ENCODE data around the gene PGGHG. TPM values are rescaled to one million over a fixed set of nuclear protein-coding genes. Genes with fewer than 3 reads are reported as not detected.

PGGHG gene
- total RNA-seq, 1 experiment from 2014 or later = 12.4 TPM

DNA sequence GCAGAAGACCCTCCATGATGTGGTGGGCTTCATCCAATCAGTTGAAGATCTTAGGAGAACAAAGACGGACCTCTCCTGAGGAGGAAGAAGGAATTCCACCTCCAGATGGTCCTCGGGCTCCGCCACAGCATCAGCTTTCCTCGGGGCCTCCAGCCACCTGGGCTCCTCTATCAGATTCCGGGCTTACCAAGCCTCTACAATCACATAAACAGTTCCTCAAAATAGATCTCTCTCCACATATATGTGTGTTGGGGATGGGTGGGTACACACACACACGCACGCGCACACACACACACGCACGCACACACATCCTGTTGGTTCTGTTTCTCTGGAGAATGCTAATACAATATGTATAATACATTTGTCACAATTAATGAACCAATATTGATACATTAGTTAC lies 29.5 kb upstream of the PGGHG start:
- H3K9me2 ChIP-seq (replicated peaks; ENCODE audit: low read length) = no peaks in the 10 kb centered on the region
- CTCF ChIA-PET = no interaction called here

DNA sequence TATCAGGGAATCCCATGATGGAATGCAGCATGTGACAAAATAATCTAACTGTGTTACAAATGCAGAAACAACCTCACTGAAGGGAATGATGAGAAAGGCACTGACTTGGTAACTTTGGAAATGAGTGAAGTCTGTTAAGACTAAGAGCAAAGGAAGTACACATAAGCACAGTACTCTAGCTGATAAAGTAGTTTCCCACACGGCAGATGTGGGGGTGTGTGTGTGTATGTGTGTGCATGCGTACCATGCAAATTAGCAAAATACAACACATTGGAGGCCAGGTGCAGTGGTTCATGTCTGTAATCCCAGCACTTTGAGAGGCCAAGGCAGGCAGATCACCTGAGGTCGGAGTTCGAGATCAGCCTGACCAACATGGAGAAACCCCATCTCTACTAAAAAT lies 27.3 kb upstream of the PGGHG start:
- Histone ChIP-seq H3K4me3 (ENCODE audit: low read length) (no peak overlapping the region), H2AFZ (ENCODE audit: low read length) (no peak overlapping the region), H3K27ac (ENCODE audit: low read length) (no peak overlapping the region), H3F3A (ENCODE audit: low read length, unreplicated experiment) (no peaks in the 10 kb centered on the region), H3K9me3 (ENCODE audit: low read length) (no peaks in the 10 kb centered on the region), H4K20me1 (ENCODE audit: low read length) (no peaks in the 10 kb centered on the region), H3K27me3 (ENCODE audit: low read length) (no peaks in the 10 kb centered on the region), H3K36me3 (ENCODE audit: low read depth, low read length) (no peaks in the 10 kb centered on the region), H3K9me2 (replicated peaks; ENCODE audit: low read length) (no peaks in the 10 kb centered on the region), H3K4me2 (ENCODE audit: low read length) (no peak overlapping the region), H3K4me1 (ENCODE audit: insufficient read depth, low read length) (no peaks in the 10 kb centered on the region), H3K79me2 (ENCODE audit: low read length) (no peaks in the 10 kb centered on the region), H3K9ac (ENCODE audit: low read length) (no peak overlapping the region)
- ChIA-PET POLR2A (ENCODE audit: unreplicated experiment) (no interaction called here), CTCF (no interaction called here)
- no TSS peak for BruUV-seq (replicated peaks)
- DNase-seq (no peak), ATAC-seq (no peak)
- TF ChIP-seq EZH2phosphoT487 (IDR thresholded peaks at IDR 0.05; ENCODE audit: borderline replicate concordance, low read length) = no peak
- no peak for TF ChIP-seq CTCF (conservative IDR thresholded peaks at IDR 0.05; ENCODE audit: low read depth, low read length)
- TF ChIP-seq EZH2 (IDR thresholded peaks at IDR 0.05; ENCODE audit: low read length, unreplicated experiment) = no peak
- intact Hi-C loops (cut with micrococcal nuclease) = no loop called here

More for the DNA sequence above, 29.5 kb upstream of the PGGHG start:
- H3K27me3 ChIP-seq (ENCODE audit: low read length) = no peaks in the 10 kb centered on the region
- H3K4me1 ChIP-seq (ENCODE audit: insufficient read depth, low read length) = no peaks in the 10 kb centered on the region
- H4K20me1 ChIP-seq (ENCODE audit: low read length) = no peaks in the 10 kb centered on the region
- no peak overlapping the region for H3K4me2 ChIP-seq (ENCODE audit: low read length)
- intact Hi-C loops (cut with micrococcal nuclease) = no loop called here
- H3K27ac ChIP-seq (ENCODE audit: low read length) = no peak overlapping the region
- POLR2A ChIA-PET (ENCODE audit: unreplicated experiment) = no interaction called here
- BruUV-seq (replicated peaks) = no TSS peak
- H3K79me2 ChIP-seq (ENCODE audit: low read length) = no peaks in the 10 kb centered on the region
- no peaks in the 10 kb centered on the region for H3F3A ChIP-seq (ENCODE audit: low read length, unreplicated experiment)
- no peaks in the 10 kb centered on the region for H3K36me3 ChIP-seq (ENCODE audit: low read depth, low read length)
- H3K9ac ChIP-seq (ENCODE audit: low read length) = no peak overlapping the region
- TF ChIP-seq EZH2 (IDR thresholded peaks at IDR 0.05; ENCODE audit: low read length, unreplicated experiment) (no peak), CTCF (conservative IDR thresholded peaks at IDR 0.05; ENCODE audit: low read depth, low read length) (no peak), EZH2phosphoT487 (IDR thresholded peaks at IDR 0.05; ENCODE audit: borderline replicate concordance, low read length) (no peak)
- H2AFZ ChIP-seq (ENCODE audit: low read length) = no peak overlapping the region
- H3K9me3 ChIP-seq (ENCODE audit: low read length) = no peaks in the 10 kb centered on the region
- no peak for DNase-seq
- no peak for ATAC-seq
- no peak overlapping the region for H3K4me3 ChIP-seq (ENCODE audit: low read length)

GRCh38 chr11:266676-267439 lies 22.1 kb upstream of the PGGHG start:
- Histone ChIP-seq H3K27me3 (ENCODE audit: low read length) (no peaks in the 10 kb centered on the region), H3K27ac (ENCODE audit: low read length) (no peak overlapping the region), H3K4me2 (ENCODE audit: low read length) (no peak overlapping the region), H3K79me2 (ENCODE audit: low read length) (no peaks in the 10 kb centered on the region), H3K4me1 (ENCODE audit: insufficient read depth, low read length) (peaks cover 4% of the 10 kb centered on the region), H3K9me3 (ENCODE audit: low read length) (no peaks in the 10 kb centered on the region), H2AFZ (ENCODE audit: low read length) (no peak overlapping the region; the same call in 1 of the 2 replicates), H3K4me3 (ENCODE audit: low read length) (no peak overlapping the region), H3K36me3 (ENCODE audit: low read depth, low read length) (no peaks in the 10 kb centered on the region), H3K9me2 (replicated peaks; ENCODE audit: low read length) (no peaks in the 10 kb centered on the region), H3F3A (ENCODE audit: low read length, unreplicated experiment) (no peaks in the 10 kb centered on the region), H3K9ac (ENCODE audit: low read length) (no peak overlapping the region), H4K20me1 (ENCODE audit: low read length) (no peaks in the 10 kb centered on the region)
- ChIA-PET POLR2A (ENCODE audit: unreplicated experiment) (interaction anchor here (0.6 kb wide), 1 partner anchor 60 kb away, joined by 3 read pairs; the partner anchor contains the start of gene BET1L), CTCF (no interaction called here)
- ATAC-seq = no peak; the same call in 1 of the 2 replicates
- intact Hi-C loops (cut with micrococcal nuclease) = no loop called here
- BruUV-seq (replicated peaks) = no TSS peak
- TF ChIP-seq EZH2phosphoT487 (IDR thresholded peaks at IDR 0.05; ENCODE audit: borderline replicate concordance, low read length) = no peak
- TF ChIP-seq EZH2 (IDR thresholded peaks at IDR 0.05; ENCODE audit: low read length, unreplicated experiment) = no peak
- no peak for TF ChIP-seq CTCF (conservative IDR thresholded peaks at IDR 0.05; ENCODE audit: low read depth, low read length)
- DNase-seq = peak; percentile 12

Data from PC-3 (cell line).